8988T (cell line): Measurements from ENCODE around the gene CES2.
"Not testable (repeated sequence)": the region's sequence is repeated elsewhere in the genome, so short reads cannot be mapped to it uniquely, and the experiment has no call there.

Experiments used
- DNase-seq: peaks from one replicate; pipeline ENCODE4 v3.0.0; 2011

Gene CES2

GRCh38 chr16:66920299-66920590 lies 15.1 kb upstream of the CES2 start:
- no peak for DNase-seq

GRCh38 chr16:66920924-66921680 lies 14.2 kb upstream of the CES2 start:
- no peak for DNase-seq

- DNase-seq: no peak
Measured at GRCh38 chr16:66921729-66922450, 13.4 kb upstream of the CES2 start.

- no peak for DNase-seq
Measured at GRCh38 chr16:66923247-66923731, 12.0 kb upstream of the CES2 start.

GRCh38 chr16:66923866-66924265 lies 11.4 kb upstream of the CES2 start:
- DNase-seq: no peak

GRCh38 chr16:66924527-66925321 lies 10.6 kb upstream of the CES2 start:
- DNase-seq: peak; percentile 95

GRCh38 chr16:66925322-66925840 lies 9.9 kb upstream of the CES2 start, which contains the start of gene RRAD:
Gene RRAD (minus strand): TSS chr16:66925535. CDS start chr16:66925179, 356 bp downstream.
- DNase-seq: no peak

GRCh38 chr16:66926171-66926947 lies 9.0 kb upstream of the CES2 start:
- no peak for DNase-seq

- no peak for DNase-seq
Measured at GRCh38 chr16:66926961-66927436, 8.3 kb upstream of the CES2 start.

- DNase-seq: no peak
Measured at GRCh38 chr16:66927918-66928649, 7.2 kb upstream of the CES2 start.

GRCh38 chr16:66928702-66929388 lies 6.5 kb upstream of the CES2 start:
- DNase-seq: no peak

GRCh38 chr16:66930189-66930588 lies 5.1 kb upstream of the CES2 start:
- DNase-seq: no peak

GRCh38 chr16:66931665-66932064 lies 3.7 kb upstream of the CES2 start:
- no peak for DNase-seq

- DNase-seq: no peak
Measured at GRCh38 chr16:66932076-66932475, 3.2 kb upstream of the CES2 start.

GRCh38 chr16:66933776-66934137 lies 1.6 kb upstream of the CES2 start:
- DNase-seq: no peak

GRCh38 chr16:66934138-66934838 lies 1.0 kb upstream of the CES2 start, which contains the start of gene CIAO2B:
Gene CIAO2B (minus strand): TSS chr16:66934402. CDS start chr16:66934364, 38 bp downstream.
- peak; percentile 96 for DNase-seq

GRCh38 chr16:66934839-66935313 lies 440 bp upstream of the CES2 start:
- DNase-seq: not testable (repeated sequence)

- DNase-seq: no peak
Measured at GRCh38 chr16:66936462-66936861, 1.1 kb downstream of the CES2 start.

- no peak for DNase-seq
Measured at GRCh38 chr16:66936889-66937554, 1.7 kb downstream of the CES2 start.
